HepG2 (cell line): ENCODE measurements around the gene FBXO2. TPM values are rescaled to one million over a fixed set of nuclear protein-coding genes. Genes with fewer than 3 reads are reported as not detected.
A peak's percentile ranks its signal among the peaks of the same experiment; 100 is the strongest.

Source experiments
- FOXO1 ChIP-seq: sonication (generic); formaldehyde crosslinking; IDR thresholded peaks from 2 replicates; pipeline ENCODE4 v1.4.0; 2020; ENCODE audit warnings: missing genetic modification reagents
- GATAD2A ChIP-seq: IDR thresholded peaks from 2 replicates; pipeline ENCODE4 v1.6.1; 2016
- GLMP ChIP-seq: sonication (generic); formaldehyde crosslinking; IDR thresholded peaks from 2 replicates; pipeline ENCODE4 v1.9.0; 2021; ENCODE audit warnings: missing genetic modification reagents, mild to moderate bottlenecking, borderline replicate concordance
- MIER3 ChIP-seq: IDR thresholded peaks from 2 replicates; pipeline ENCODE4 v1.6.1; 2016; ENCODE audit warnings: missing compliant biosample characterization, borderline replicate concordance
- PAWR ChIP-seq: sonication (generic); formaldehyde crosslinking; IDR thresholded peaks from 2 replicates; pipeline ENCODE4 v1.4.0; 2020; ENCODE audit warnings: missing genetic modification reagents, mild to moderate bottlenecking, borderline replicate concordance
- PRPF4 ChIP-seq: fragments of 200-400 bp; formaldehyde crosslinking; IDR thresholded peaks from 2 replicates; pipeline ENCODE4 v1.6.1; 2016; ENCODE audit warnings: low read length, low read depth; ENCODE audit not compliant: poor library complexity, severe bottlenecking
- SMYD3 ChIP-seq: sonication (generic); formaldehyde crosslinking; IDR thresholded peaks from 2 replicates; pipeline ENCODE4 v1.8.1; 2023; ENCODE audit warnings: mild to moderate bottlenecking, missing genetic modification reagents
- TIGD3 ChIP-seq: sonication (generic); formaldehyde crosslinking; IDR thresholded peaks from 2 replicates; pipeline ENCODE4 v1.5.1; 2020; ENCODE audit warnings: mild to moderate bottlenecking, missing genetic modification reagents, borderline replicate concordance
- ZBED4 ChIP-seq: sonication (generic); formaldehyde crosslinking; IDR thresholded peaks from 2 replicates; pipeline ENCODE4 v1.4.0; 2020; ENCODE audit warnings: missing genetic modification reagents, borderline replicate concordance
- ZBTB7B ChIP-seq: sonication (generic); formaldehyde crosslinking; IDR thresholded peaks from 2 replicates; pipeline ENCODE4 v1.4.0; 2020; ENCODE audit warnings: missing genetic modification reagents
- ZC3H13 ChIP-seq: sonication (generic); formaldehyde crosslinking; IDR thresholded peaks from 2 replicates; pipeline ENCODE4 v1.8.1; 2023; ENCODE audit warnings: mild to moderate bottlenecking, missing genetic modification reagents, moderate library complexity
- ZNF230 ChIP-seq: sonication (generic); formaldehyde crosslinking; IDR thresholded peaks from 2 replicates; pipeline ENCODE4 v1.4.0; 2020; ENCODE audit warnings: mild to moderate bottlenecking, missing genetic modification reagents
- ZNF256 ChIP-seq: sonication (generic); formaldehyde crosslinking; conservative IDR thresholded peaks from 2 replicates; pipeline ENCODE4 v1.4.0; 2020; ENCODE audit warnings: missing genetic modification reagents
- ZNF276 ChIP-seq: sonication (generic); formaldehyde crosslinking; IDR thresholded peaks from 2 replicates; pipeline ENCODE4 v1.4.0; 2020; ENCODE audit warnings: mild to moderate bottlenecking, low read depth, missing genetic modification reagents
- ZNF441 ChIP-seq: sonication (generic); formaldehyde crosslinking; IDR thresholded peaks from 2 replicates; pipeline ENCODE4 v1.7.0; 2021; ENCODE audit warnings: missing genetic modification reagents, borderline replicate concordance
- ZNF572 ChIP-seq: sonication (generic); formaldehyde crosslinking; IDR thresholded peaks from 2 replicates; pipeline ENCODE4 v1.5.1; 2020; ENCODE audit warnings: mild to moderate bottlenecking, missing genetic modification reagents
- ZNF800 ChIP-seq: sonication (generic); formaldehyde crosslinking; IDR thresholded peaks from 2 replicates; pipeline ENCODE4 v1.4.0; 2020; ENCODE audit warnings: missing genetic modification reagents
- ZSCAN31 ChIP-seq: sonication (generic); formaldehyde crosslinking; IDR thresholded peaks from 2 replicates; pipeline ENCODE4 v1.5.0; 2020; ENCODE audit warnings: low read depth, mild to moderate bottlenecking, missing genetic modification reagents
- polyA plus RNA-seq, 8 experiments: library from polyadenylated mRNA; depleted of rRNA in 3 of 8; stranded (reverse) in 7 of 8; unstranded in 1 of 8; fragments of >200 nt; fragmentation: Illumina TruSeq in 4 of 8; extraction: Trizol in 4 of 8; gene quantifications; 2 replicates each; pipeline versions ENCODE4 v1.2.1 to v1.2.3, GENCODE V29; 2011 to 2016; ENCODE audit warnings: low read depth in 4 of 8, missing spikeins in 1 of 8, mixed read lengths in 1 of 8; ENCODE audit not compliant: insufficient read depth in 1 of 8
- total RNA-seq, 5 experiments: library from RNA; depleted of rRNA; stranded (reverse); fragments of >200 nt; fragmentation: Illumina TruSeq; extraction: Trizol; gene quantifications; 2 replicates each; pipeline ENCODE4 v1.2.3, GENCODE V29; 2016; ENCODE audit warnings: low read depth in 1 of 5

The FBXO2 gene
- total and polyA plus RNA-seq, 2 of the 13 experiments (the other 11 are each of a cell fraction or from before 2014, with no cell fraction given): 79.3 to 112 TPM

- TF ChIP-seq SMYD3 (CRISPR knock-in tag) (no peak), GATAD2A (CRISPR knock-in tag) (no peak), ZC3H13 (CRISPR knock-in tag) (peak; percentile 43; the same call in 1 of the 2 replicates), ZNF800 (CRISPR knock-in tag) (peak; percentile 47; the same call in 1 of the 2 replicates), ZBTB7B (CRISPR knock-in tag) (peak; percentile 43; the same call in 1 of the 2 replicates), ZNF441 (CRISPR knock-in tag) (peak; percentile 45; the same call in 1 of the 2 replicates), ZNF230 (no peak), ZNF276 (CRISPR knock-in tag) (no peak), ZNF572 (no peak), FOXO1 (CRISPR knock-in tag) (no peak), PRPF4 (no peak), MIER3 (no peak), TIGD3 (CRISPR knock-in tag) (no peak), ZSCAN31 (CRISPR knock-in tag) (no peak), GLMP (CRISPR knock-in tag) (no peak), ZBED4 (CRISPR knock-in tag) (no peak), PAWR (CRISPR knock-in tag) (no peak), ZNF256 (CRISPR knock-in tag) (no peak)
Observed at GRCh38 chr1:11654137-11654938, at the start of gene FBXO2, which contains the start of gene FBXO44 (continued).
